ENCODE data around the gene SV2C.

The SV2C gene

DNA sequence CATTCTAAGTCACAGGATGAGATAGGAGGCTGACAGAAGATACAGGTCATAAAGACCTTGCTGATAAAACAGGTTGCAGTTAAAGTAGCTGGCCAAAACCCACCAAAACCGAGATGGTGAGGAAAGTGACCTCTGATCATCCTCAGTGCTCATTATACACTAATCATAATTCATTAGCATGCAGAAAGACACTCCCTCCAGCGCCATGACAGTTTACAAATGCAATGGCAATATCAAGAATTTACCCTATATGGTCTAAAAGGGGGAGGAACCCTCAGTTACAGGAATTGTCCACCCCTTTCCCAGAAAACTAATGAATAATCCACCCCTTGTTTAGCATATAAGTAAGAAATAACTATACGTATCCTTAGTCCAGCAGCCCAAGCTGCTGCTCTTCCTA is 256.7 kb downstream of the SV2C start:
- in situ Hi-C loops (cut with HindIII; ENCODE audit: low pct_ligation_motif_present, low sequenced_read_pairs): no loop called here
- TF ChIP-seq, protein P1, sequence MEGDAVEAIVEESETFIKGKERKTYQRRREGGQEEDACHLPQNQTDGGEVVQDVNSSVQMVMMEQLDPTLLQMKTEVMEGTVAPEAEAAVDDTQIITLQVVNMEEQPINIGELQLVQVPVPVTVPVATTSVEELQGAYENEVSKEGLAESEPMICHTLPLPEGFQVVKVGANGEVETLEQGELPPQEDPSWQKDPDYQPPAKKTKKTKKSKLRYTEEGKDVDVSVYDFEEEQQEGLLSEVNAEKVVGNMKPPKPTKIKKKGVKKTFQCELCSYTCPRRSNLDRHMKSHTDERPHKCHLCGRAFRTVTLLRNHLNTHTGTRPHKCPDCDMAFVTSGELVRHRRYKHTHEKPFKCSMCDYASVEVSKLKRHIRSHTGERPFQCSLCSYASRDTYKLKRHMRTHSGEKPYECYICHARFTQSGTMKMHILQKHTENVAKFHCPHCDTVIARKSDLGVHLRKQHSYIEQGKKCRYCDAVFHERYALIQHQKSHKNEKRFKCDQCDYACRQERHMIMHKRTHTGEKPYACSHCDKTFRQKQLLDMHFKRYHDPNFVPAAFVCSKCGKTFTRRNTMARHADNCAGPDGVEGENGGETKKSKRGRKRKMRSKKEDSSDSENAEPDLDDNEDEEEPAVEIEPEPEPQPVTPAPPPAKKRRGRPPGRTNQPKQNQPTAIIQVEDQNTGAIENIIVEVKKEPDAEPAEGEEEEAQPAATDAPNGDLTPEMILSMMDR (IDR thresholded peaks at IDR 0.05; ENCODE audit: low read depth, low read length, missing control alignments): no peak
- DNase-seq: no peak
- no peaks in the 10 kb centered on the region for H3K27me3 ChIP-seq (replicated peaks)
- H3K27ac ChIP-seq: no peak overlapping the region
- H3K36me3 ChIP-seq (replicated peaks): no peaks in the 10 kb centered on the region
- H3K4me3 ChIP-seq (ENCODE audit: low read depth, low read length): no peak overlapping the region

DNA sequence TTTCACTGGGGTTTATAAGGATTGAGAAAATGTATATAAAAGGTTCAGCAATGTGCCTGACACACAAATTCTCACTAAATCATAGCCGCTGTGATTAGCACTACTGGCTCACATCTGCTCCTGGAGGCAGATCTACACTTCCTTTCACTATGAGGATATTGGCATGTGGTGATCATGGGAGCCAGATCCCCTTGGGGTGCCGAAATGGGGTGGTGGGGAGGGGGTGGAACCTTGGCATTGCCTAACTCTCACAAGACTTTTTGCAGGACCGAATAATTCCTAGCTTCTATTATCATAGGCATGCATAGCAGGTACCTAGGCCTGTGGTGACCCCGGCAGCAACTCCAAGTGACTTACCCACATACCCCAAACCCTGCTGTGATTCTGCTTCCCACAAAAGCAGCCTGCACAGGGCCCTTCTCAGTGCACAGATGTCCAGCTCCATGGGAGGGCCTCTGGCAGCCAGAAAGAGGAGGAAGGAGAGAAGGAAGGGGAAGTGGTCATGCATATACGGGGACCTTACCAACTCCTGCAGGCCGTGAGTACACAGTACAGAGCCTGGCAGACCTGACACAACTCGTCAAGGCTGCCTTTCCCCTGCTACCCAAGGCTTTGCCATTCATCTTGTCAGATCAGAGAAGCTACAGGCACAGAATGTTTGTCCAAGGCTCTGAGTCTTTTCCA is 258.6 kb downstream of the SV2C start:
- H3K36me3 ChIP-seq (replicated peaks): no peaks in the 10 kb centered on the region
- H3K4me3 ChIP-seq (ENCODE audit: low read depth, low read length): no peak overlapping the region
- in situ Hi-C loops (cut with HindIII; ENCODE audit: low pct_ligation_motif_present, low sequenced_read_pairs): no loop called here
- TF ChIP-seq, protein P1 (IDR thresholded peaks at IDR 0.05; ENCODE audit: low read depth, low read length, missing control alignments): no peak
- DNase-seq: no peak
- no peaks in the 10 kb centered on the region for H3K27me3 ChIP-seq (replicated peaks)
- no peak overlapping the region for H3K27ac ChIP-seq

DNA sequence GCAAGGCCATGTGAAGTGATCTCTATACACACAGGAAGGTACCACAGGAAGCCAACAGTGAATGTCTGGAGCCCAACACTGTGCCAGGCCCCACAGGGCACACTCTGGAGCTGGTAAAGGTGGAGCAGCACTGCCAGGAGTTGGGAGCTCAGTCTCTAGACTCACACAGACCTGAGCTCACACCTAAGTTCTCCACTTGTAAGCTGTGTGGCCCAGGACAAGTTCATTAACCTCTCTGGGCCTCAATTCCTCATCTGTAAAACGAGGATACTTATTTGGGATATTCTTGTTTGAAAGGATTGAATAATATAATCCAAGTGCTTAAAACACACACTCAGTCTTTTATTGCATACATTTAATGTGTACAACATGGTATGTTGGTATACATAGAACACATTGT is 259.3 kb downstream of the SV2C start:
- TF ChIP-seq, protein P1 (IDR thresholded peaks at IDR 0.05; ENCODE audit: low read depth, low read length, missing control alignments): no peak
- H3K4me3 ChIP-seq (ENCODE audit: low read depth, low read length): no peak overlapping the region
- H3K27me3 ChIP-seq (replicated peaks): no peaks in the 10 kb centered on the region
- no peak for DNase-seq
- H3K36me3 ChIP-seq (replicated peaks): no peaks in the 10 kb centered on the region
- in situ Hi-C loops (cut with HindIII; ENCODE audit: low pct_ligation_motif_present, low sequenced_read_pairs): no loop called here
- H3K27ac ChIP-seq: no peak overlapping the region

DNA sequence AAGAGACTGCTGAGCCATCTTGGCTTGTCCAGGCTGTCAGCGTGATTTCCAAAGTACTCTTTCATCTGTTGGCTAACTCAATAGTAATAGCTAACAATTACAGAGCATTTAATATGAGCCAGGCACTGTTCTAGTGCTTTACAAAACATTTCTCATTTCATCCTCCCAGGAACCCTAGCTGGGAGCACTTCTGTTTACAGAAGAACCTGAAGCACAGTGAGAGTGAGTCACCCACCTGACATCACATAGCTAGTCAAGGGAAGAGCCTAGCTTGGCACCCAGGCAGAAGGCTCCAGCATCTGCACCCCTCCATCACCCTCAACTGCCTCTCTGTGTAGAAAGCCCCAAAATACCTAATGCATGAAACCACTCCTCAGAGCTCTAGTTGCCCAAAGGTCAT is 262.4 kb downstream of the SV2C start:
- in situ Hi-C loops (cut with HindIII; ENCODE audit: low pct_ligation_motif_present, low sequenced_read_pairs): no loop called here
- TF ChIP-seq, protein P1 (IDR thresholded peaks at IDR 0.05; ENCODE audit: low read depth, low read length, missing control alignments): no peak
- H3K27me3 ChIP-seq (replicated peaks): no peaks in the 10 kb centered on the region
- H3K36me3 ChIP-seq (replicated peaks): no peaks in the 10 kb centered on the region
- H3K27ac ChIP-seq: no peak overlapping the region
- DNase-seq: no peak
- no peak overlapping the region for H3K4me3 ChIP-seq (ENCODE audit: low read depth, low read length)

DNA sequence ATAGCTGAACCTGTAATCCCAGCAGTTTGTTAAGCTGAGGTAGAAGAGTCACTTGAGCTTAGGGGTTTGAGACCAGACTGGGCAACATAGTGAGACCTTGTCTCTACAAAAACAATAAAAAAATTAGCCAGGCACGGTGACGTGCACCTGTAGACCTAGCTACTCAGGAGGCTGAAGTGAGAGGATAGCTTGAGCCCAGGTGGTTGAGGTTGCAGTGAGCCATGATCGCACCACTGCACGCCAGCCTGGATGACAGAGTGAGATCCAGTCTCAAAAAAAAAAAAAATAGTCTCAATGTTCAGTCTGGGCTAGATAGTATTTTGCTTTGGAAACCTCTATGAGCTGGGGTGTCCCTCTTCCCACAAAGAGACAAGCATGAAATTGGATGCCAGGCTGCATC is 268.0 kb downstream of the SV2C start:
- in situ Hi-C loops (cut with HindIII; ENCODE audit: low pct_ligation_motif_present, low sequenced_read_pairs): no loop called here
- H3K27ac ChIP-seq: no peak overlapping the region
- TF ChIP-seq, protein P1 (IDR thresholded peaks at IDR 0.05; ENCODE audit: low read depth, low read length, missing control alignments): no peak

DNA sequence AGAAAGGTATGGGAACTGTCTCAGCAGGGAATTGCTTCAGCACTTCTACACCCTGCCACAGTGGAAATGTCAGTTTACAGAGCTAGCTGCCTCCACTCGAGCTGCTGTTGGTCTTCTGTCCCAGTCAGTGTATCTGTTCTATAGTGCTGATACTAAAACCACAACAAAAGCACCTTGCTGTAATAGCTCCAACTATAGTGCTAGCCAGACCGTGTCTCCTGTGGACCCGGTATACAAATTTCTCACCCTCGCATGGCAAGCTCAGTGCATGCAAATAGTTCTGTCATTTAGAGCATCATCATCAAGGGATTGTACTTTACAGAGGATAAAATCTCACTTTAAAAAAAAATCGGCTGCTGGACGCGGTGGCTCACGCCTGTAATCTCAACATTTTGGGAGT is 268.4 kb downstream of the SV2C start:
- Histone ChIP-seq H3K27me3 (replicated peaks) (no peaks in the 10 kb centered on the region), H3K27ac (no peak overlapping the region), H3K4me3 (ENCODE audit: low read depth, low read length) (no peak overlapping the region), H3K36me3 (replicated peaks) (no peaks in the 10 kb centered on the region)
- no peak for DNase-seq
- TF ChIP-seq, protein P1 (IDR thresholded peaks at IDR 0.05; ENCODE audit: low read depth, low read length, missing control alignments): no peak
- in situ Hi-C loops (cut with HindIII; ENCODE audit: low pct_ligation_motif_present, low sequenced_read_pairs): no loop called here

More for the DNA sequence above, 268.0 kb downstream of the SV2C start:
- DNase-seq: no peak
- Histone ChIP-seq H3K27me3 (replicated peaks) (no peaks in the 10 kb centered on the region), H3K4me3 (ENCODE audit: low read depth, low read length) (no peak overlapping the region), H3K36me3 (replicated peaks) (no peaks in the 10 kb centered on the region)

All from brain microvascular endothelial cell (primary cell).